Calu3 (cell line): Measurements from ENCODE around the gene CHD5. TPM values are rescaled to one million over a fixed set of nuclear protein-coding genes. Genes with fewer than 3 reads are reported as not detected.

Source experiments
- BruUV-seq: library from RNA; stranded (reverse); fragments of 400-500 nt; replicated peaks from 2 replicates; lab custom pipeline; 2021; lab: Mats Ljungman, UMichigan
- CTCF ChIA-PET: fragments of 300-600 bp; sonication (Branson Sonifier 250); formaldehyde crosslinking; loops from one replicate; lab custom pipeline; 2022; ENCODE audit warnings: antibody characterized with exemption; lab: Charles Lee
- DNase-seq: peaks from one replicate; pipeline ENCODE4 v3.0.0; 2022
- H3K27ac Mint-ChIP-seq: one replicate; pipeline ENCODE4 v1.8.0; 2022; ENCODE audit warnings: mixed read lengths; ENCODE audit not compliant: unreplicated experiment
- H3K27me3 Mint-ChIP-seq: one replicate; pipeline ENCODE4 v1.8.0; 2022; ENCODE audit warnings: mixed read lengths; ENCODE audit not compliant: unreplicated experiment
- H3K36me3 Mint-ChIP-seq: one replicate; pipeline ENCODE4 v1.8.0; 2022; ENCODE audit warnings: mild to moderate bottlenecking, moderate library complexity, mixed read lengths; ENCODE audit not compliant: insufficient read depth, unreplicated experiment
- H3K4me1 Mint-ChIP-seq: one replicate; pipeline ENCODE4 v1.8.0; 2022; ENCODE audit warnings: mild to moderate bottlenecking, low read depth, mixed read lengths; ENCODE audit not compliant: unreplicated experiment
- H3K4me3 Mint-ChIP-seq: one replicate; pipeline ENCODE4 v1.8.0; 2022; ENCODE audit warnings: mild to moderate bottlenecking, low read depth, moderate library complexity, mixed read lengths; ENCODE audit not compliant: unreplicated experiment
- H3K9me3 Mint-ChIP-seq: one replicate; pipeline ENCODE4 v1.8.0; 2022; ENCODE audit warnings: low read depth, mixed read lengths; ENCODE audit not compliant: unreplicated experiment
- CTCF ChIP-seq: fragments of 200-600 bp; IDR thresholded peaks from one replicate; pipeline ENCODE4 v1.8.0; 2022; ENCODE audit warnings: antibody characterized with exemption; ENCODE audit not compliant: unreplicated experiment
- intact Hi-C: fragments of 100-400 bp; cut with micrococcal nuclease; formaldehyde crosslinking; loops from one replicate; pipeline ENCODE4 v1.10.0; 2022; ENCODE audit not compliant: unreplicated experiment
- total RNA-seq: library from RNA; stranded (reverse); gene quantifications from 2 replicates; pipeline ENCODE4 v1.2.3, GENCODE V29; 2022

Gene CHD5
- total RNA-seq, 1 experiment from 2014 or later = 0.28 TPM

- no peaks in the 10 kb centered on the region for H3K9me3 Mint-ChIP-seq
- BruUV-seq = no TSS peak
- TF ChIP-seq CTCF = no peak
- CTCF ChIA-PET = no interaction called here
- H3K27ac Mint-ChIP-seq = no peak overlapping the region
- no peak for DNase-seq
- intact Hi-C loops = no loop called here
- peaks cover 25% of the 10 kb centered on the region for H3K27me3 Mint-ChIP-seq
- peaks cover 5% of the 10 kb centered on the region for H3K36me3 Mint-ChIP-seq
- peaks cover 7% of the 10 kb centered on the region for H3K4me1 Mint-ChIP-seq
- no peak overlapping the region for H3K4me3 Mint-ChIP-seq
These were observed 56.3 kb downstream of the CHD5 start for GRCh38 chr1:6123816-6124215.

DNA sequence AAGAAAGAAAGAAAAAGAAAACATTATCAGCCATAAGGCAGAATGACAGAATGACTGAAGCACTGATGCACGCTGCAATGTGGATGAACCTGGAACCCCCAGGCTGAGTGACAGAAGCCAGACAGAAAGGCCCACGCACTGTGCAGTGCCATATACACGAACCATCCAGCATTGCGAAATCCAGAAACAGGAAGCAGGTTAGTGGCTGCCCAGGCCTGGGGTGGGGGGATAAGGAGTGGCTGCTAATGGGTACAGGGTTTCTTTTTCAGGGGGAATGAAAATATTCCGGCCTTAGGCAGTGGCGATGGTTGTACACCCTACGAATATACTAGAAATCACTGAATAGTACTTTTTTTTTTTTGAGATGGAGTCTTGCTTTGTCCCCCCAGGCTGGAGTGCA lies 57.0 kb downstream of the CHD5 start:
- BruUV-seq = no TSS peak
- H3K27me3 Mint-ChIP-seq = peaks cover 25% of the 10 kb centered on the region
- peaks cover 7% of the 10 kb centered on the region for H3K4me1 Mint-ChIP-seq
- peaks cover 5% of the 10 kb centered on the region for H3K36me3 Mint-ChIP-seq
- H3K27ac Mint-ChIP-seq = no peak overlapping the region
- H3K4me3 Mint-ChIP-seq = no peak overlapping the region
- intact Hi-C loops = no loop called here
- TF ChIP-seq CTCF = no peak
- H3K9me3 Mint-ChIP-seq = no peaks in the 10 kb centered on the region
- DNase-seq = no peak
- CTCF ChIA-PET = no interaction called here

- DNase-seq = no peak
- Mint-ChIP-seq H3K4me1 (peaks cover 5% of the 10 kb centered on the region), H3K27ac (no peak overlapping the region), H3K4me3 (no peak overlapping the region), H3K9me3 (peaks cover 2% of the 10 kb centered on the region), H3K27me3 (peaks cover 19% of the 10 kb centered on the region), H3K36me3 (peaks cover 4% of the 10 kb centered on the region)
- CTCF ChIA-PET = no interaction called here
- intact Hi-C loops = no loop called here
- TF ChIP-seq CTCF = no peak
- no TSS peak for BruUV-seq
These were observed 58.3 kb downstream of the CHD5 start for GRCh38 chr1:6121651-6122370.

- Mint-ChIP-seq H3K9me3 (peaks cover 4% of the 10 kb centered on the region), H3K27ac (no peak overlapping the region), H3K36me3 (no peaks in the 10 kb centered on the region), H3K27me3 (peaks cover 11% of the 10 kb centered on the region), H3K4me1 (no peaks in the 10 kb centered on the region), H3K4me3 (no peak overlapping the region)
- no peak for DNase-seq
- no peak for TF ChIP-seq CTCF
- intact Hi-C loops = no loop called here
- CTCF ChIA-PET = interaction anchor here (0.7 kb wide), 1 partner anchor 819 kb away, joined by 5 read pairs; no protein-coding TSS in a partner anchor
- no TSS peak for BruUV-seq
These were observed 59.1 kb downstream of the CHD5 start for GRCh38 chr1:6121021-6121421.
